Activated naive CD4-positive, alpha-beta T cell (primary cell): ENCODE data around the gene ATF6B.
"Not testable (repeated sequence)": the region's sequence is repeated elsewhere in the genome, so short reads cannot be mapped to it uniquely, and the experiment has no call there.

Experiments used
- DNase-seq, 4 experiments: peaks; one replicate each; lab custom pipeline; 2025; lab: John Stamatoyannopoulos, UW

Gene ATF6B

DNA sequence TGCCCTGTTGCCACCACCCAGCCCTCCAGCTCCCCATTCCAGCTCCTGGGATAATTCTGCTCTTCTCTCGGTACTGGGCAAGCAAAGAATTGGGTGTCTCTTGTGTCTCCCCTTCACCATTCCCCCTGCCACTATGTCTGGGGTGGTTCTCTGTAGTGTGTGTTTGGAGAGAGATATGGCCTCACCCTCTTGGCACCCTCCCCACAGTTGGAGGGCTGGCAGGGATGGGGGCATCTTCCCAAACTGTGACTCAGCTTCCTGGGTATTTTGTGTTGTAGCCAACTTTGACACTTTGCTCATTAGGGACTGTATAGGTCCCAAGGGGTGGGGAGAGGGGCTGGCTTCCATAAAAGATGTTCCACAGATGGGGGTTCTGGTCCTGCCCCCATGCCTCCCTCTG, 20.6 kb downstream of the ATF6B start:
- no peak for DNase-seq

DNA sequence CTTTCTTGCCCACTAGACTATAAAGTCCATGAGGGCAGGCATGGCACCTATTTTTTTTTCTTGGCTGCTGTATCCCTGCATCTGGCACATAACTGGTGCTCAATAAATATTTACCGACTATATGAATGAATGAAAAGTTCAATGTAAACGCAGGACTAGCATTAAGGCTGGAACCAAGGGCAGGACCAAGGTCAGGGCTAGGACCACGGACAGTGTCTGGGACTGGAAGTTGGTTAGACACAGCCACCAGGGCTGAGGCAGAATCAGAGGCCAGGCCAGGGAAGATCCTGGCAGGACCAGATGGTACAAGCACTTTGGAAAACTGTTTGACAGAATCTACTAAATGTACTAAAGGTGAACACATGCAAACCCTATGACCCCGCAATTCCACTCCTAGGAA, 22.6 kb downstream of the ATF6B start:
- no peak for DNase-seq

GRCh38 chr6:32102255-32102654, 25.8 kb downstream of the ATF6B start:
- no peak for DNase-seq

- not testable (repeated sequence) for DNase-seq
Measured at GRCh38 chr6:32100251-32100650, 27.8 kb downstream of the ATF6B start.

DNA sequence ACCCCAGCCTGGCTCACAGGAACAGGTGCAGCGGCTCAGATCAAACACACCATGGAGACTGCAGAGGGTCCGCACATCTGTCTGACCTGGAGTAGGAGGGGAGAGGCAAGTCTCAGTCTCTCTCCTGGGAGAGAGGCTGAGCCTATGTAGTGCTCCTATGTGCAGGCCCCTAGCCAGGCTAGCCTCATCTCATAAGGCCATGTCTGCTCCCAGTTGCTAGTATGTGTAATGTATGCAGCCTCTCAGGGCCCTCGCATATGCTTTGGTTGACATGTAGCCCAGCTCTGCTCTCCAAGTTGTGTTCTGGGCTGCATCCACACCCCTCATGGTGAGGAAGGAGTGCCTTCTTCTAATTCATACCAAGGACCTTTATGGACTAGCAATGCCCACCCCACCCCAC, 30.7 kb downstream of the ATF6B start:
- no peak for DNase-seq

- DNase-seq, result no peak
Measured at GRCh38 chr6:32096394-32097258, 31.4 kb downstream of the ATF6B start.

- DNase-seq, result no peak
Measured at GRCh38 chr6:32096087-32096393, 32.0 kb downstream of the ATF6B start.

- no peak for DNase-seq
Measured at GRCh38 chr6:32095338-32096086, 32.5 kb downstream of the ATF6B start.

DNA sequence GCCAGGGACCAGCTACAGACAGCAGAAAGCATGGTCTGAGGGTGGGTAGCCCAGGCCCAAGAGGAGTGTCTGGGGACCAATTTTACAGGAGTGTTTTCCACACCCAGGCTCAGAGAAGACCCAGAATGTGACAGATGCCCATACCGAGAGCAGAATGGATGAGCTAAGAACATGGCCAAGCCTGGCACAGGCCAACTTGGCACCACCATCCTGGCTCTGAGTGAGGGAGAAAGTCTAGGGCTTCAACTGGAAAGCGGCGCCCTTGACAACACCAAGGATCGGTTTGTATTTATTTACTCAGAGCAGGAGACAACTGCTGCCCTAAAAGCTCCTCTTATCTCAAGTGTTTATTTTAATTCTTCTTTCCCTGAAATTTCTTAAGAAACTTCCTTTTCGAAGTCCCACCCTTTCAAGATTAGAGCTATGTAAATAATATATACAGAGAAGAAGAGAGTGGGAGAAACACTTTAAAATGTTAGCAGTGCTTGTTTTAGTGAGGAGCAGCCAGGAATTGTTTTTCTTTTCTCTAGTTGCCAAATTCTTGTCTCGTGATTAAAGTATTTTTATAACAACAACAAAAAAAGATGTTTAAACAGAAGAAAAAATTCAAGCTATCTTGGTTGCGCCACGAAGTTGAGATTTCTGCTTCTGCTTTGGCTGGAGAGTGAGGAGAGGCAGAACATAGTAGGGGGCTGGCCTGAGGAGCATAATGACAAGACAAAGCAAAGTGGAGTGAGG, 35.1 kb downstream of the ATF6B start:
- DNase-seq, result no peak

DNA sequence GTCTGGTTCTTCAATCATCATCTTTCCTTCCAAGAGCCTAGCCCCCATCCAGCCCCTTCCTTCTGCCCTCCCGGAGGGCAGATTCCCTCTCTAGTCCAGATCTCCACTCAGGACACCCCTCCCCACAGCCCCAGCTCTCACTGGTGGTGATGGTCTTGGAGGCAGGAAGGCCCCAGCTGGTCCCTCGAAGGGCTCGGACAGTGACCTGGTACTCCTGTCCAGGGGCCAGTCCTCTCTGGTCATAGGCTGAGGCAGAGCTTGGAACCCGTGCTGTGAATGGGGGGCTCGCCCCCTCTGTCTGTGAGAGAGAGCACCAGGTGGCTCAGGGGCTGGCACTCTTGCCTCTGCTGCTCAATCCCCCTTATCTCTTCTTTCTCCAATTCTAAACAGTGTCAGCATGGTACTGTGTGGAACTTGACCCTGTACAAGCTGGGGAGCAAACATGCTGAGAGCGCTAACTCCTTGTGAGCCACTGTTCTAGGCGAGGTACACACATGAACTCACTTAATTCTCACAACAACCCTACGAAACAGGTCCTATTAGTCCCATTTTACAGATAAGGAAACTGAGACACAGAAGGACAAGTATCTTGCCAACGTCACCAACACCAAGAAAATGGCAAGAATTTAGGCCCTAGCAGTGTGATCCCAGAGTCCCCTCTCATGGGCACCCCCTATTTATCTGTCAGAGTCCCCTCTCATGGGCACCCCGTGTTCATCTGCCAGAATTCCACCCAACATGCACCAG, 38.8 kb downstream of the ATF6B start:
- no peak for DNase-seq

DNA sequence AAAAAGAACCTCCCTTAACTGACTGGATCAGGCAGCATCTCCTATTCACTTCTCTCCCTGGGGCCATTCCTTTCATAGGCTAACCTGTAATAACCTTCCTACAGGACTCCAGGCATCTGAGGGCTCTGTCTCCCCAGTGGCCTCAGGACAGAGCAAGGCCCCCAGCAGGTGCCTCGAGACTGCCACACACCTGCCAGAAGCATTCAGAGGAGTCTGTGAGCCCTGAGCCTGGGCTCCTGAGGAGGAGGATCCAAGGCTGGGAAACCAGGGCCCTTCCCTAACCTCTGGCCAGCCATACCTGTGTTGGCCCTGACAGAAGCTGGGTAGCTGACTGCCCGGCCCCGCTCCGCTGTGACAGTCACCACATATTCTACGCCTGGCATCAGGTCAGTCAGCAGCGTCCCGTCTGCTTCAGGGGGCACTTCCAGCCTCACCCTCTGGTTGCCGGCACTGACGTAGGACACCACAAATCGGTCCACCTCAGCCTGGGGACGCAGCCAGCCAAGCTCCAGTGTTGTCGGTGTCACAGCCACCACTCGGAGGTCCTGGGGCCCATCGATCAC, 39.5 kb downstream of the ATF6B start:
- no peak for DNase-seq

DNA sequence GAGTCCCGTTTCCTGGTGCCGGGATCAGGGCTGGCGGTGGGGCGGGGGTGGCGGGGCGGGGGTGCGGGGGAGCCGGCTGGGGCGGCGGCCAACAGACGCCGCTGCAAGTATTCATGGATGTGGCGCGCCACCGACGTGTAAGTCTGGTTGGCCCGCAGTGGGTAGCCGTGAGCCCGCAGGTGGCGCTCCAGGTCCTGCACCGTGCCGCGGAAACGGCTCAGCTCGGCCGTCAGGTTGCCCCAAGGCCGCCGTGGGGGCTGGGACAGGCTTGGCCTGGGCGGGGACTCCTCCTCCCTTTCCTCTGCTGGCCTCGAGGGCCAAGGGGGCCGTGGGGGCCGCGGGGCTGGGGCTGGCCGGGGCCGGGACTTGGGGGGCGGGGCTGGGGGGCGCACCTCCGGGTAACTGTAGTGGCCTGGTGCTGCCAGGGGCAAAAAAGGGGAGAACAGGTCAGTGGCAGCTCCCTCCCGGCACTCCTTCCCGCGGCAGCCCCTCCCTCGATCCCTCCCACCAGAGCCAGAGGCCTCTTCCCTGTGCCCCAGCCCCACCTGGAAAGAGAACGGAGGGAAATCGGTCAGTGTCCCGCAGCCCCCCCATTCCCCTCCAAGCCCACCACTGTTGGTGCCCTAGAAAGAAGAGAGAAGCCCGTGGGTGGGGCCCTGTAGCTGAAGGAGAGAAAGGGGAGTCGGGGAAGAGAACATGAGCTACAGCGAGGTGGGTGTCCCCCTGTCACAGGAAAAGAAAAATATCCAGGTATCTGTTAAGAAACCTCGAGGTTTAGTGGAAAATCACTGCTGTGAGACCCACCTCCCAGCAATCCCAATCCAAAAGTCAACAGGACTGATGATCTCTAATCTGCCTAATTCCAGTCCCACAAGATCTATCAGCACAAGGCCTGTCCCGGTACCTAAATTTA, 40.2 kb downstream of the ATF6B start:
- peak; percentile 15 to 69 (median 37) for DNase-seq

DNA sequence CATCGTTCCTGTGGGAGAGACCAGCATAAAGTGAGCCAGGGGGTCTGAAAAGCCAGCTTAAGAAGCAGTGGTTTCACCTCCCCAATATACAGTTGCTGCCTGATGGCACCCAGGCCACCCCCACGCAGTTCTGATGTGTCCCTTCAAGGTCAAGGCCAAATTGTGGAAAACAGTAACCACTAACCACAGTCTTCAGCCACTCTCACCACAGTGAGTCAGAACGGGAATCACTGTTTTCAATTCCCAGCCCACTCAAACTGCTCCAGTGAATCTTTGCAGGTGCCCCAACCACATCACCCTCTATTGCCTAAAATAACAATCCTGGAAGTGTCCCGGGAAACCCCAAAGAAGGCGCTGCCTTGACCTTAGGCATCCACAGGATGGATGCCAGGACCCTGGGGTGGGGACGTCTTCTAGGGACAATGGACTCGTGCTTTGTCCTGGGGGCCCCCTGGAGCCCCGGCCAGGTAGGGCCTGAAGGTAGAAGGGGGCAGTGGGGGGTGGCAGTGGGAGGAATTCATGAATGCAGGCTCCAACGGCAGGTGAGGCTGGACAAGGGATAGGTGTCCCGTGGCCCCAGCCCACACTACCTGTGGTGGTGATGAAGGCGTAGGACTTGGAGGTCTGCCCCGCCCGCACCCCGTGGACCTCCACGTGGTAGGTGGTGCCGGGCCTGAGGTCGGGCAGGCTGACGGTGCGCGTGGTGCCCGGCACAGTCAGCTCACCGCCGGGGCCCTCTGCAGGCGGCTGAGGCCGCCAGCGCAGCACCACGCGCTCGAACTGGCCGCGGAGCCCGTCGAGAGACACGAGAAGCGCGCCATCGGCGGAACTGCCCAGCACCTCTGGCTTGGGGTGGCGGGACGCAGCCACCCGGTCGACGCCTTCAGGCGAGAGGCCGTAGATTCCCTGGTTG, 41.1 kb downstream of the ATF6B start:
- no peak for DNase-seq

DNA sequence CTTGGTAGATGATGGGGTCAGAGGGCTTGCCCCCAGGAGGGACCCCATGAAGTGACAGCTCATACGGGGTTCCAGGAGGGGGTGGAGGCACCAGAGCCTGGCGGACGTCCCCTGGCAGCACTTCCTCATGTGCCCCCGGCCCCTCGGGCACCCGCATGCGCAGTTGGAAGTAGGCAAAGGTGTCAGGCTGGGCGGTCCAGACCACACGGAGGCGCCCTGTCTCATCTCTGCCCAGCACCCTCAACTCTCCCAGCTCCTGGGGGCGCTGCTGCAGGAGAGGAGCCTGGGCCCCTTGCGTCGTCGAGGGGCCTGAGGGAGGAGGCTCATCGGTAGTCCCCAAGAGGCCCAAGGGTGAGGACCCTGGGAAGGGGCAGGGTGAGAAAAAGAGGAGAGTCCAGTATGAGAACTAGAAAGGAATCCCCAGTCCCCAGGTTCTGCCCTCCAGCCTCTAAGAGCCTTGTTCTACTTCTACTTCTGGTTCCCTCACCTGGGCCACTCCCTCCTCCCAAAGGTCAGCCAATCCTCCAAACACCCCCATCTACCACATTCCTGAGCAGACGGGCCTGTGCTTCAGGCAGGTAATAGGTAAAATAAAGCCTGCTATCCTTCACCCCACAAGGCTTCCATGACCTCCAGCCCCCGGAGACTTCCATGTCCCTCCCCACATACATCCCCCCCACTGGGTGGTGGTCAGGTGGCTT, 42.1 kb downstream of the ATF6B start:
- no peak for DNase-seq

GRCh38 chr6:32084780-32085179, 43.3 kb downstream of the ATF6B start:
- no peak for DNase-seq

GRCh38 chr6:32083812-32084768, 44.0 kb downstream of the ATF6B start:
- DNase-seq, result no peak

- no peak for DNase-seq
Measured at GRCh38 chr6:32082935-32083334, 45.1 kb downstream of the ATF6B start.

DNA sequence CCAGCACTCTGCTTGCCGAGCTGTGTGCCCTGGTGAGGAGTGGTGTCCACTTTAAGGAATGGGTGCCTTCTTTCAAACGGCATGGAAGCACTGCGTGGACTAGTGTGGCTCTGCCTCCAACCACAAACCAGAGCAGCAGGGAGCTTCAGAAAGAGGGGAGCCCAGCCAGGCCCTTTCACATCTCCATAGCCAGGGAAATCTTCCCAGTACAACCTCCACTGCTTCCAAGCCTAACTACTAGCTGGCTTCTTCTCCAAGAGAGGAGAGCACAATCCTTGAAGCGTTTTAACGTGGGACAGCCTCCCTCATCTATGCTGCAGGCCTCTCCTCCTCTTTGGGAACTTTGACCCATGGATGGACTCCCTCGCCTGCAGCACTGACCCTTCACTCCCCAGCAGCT, 45.6 kb downstream of the ATF6B start:
- DNase-seq, result no peak
